SU-DHL-6 (cell line): Measurements from ENCODE around the gene CCDC194.
A peak's percentile ranks its signal among the peaks of the same experiment; 100 is the strongest.

Experiments used
- H2AFZ ChIP-seq: fragments of 200-600 bp; sonication (generic); 2 replicates; pipeline ENCODE4 v1.6.1; 2014; ENCODE audit warnings: low read depth, mild to moderate bottlenecking, moderate library complexity, mixed read lengths, antibody characterized with exemption, low read length; ENCODE audit not compliant: severe bottlenecking
- H3F3A ChIP-seq: fragments of 200-600 bp; shearing (Covaris generic); 2 replicates; pipeline ENCODE4 v1.6.0; 2016; ENCODE audit warnings: antibody characterized with exemption, mild to moderate bottlenecking; ENCODE audit not compliant: insufficient read depth
- H3K27ac ChIP-seq: fragments of 200-600 bp; sonication (generic); 2 replicates; pipeline ENCODE4 v1.5.1; 2016; ENCODE audit warnings: low read depth, mild to moderate bottlenecking, low read length, moderate library complexity, mixed read lengths
- H3K27me3 ChIP-seq: fragments of 200-600 bp; sonication (generic), shearing (Covaris generic); 2 replicates; pipeline ENCODE4 v1.6.0; 2014; ENCODE audit warnings: mild to moderate bottlenecking, low read length
- H3K36me3 ChIP-seq: fragments of 200-600 bp; sonication (generic); 2 replicates; pipeline ENCODE4 v1.6.1; 2014; ENCODE audit warnings: mild to moderate bottlenecking, low read length, mixed read lengths
- H3K4me2 ChIP-seq: fragments of 300-600, 200-600 bp; shearing (Covaris generic), sonication (generic); 2 replicates; pipeline ENCODE4 v1.6.0; 2014; ENCODE audit warnings: low read length, low read depth, mild to moderate bottlenecking; ENCODE audit not compliant: poor library complexity, severe bottlenecking
- H3K4me3 ChIP-seq: fragments of 200-600 bp; sonication (generic); 2 replicates; pipeline ENCODE4 v1.5.1; 2014; ENCODE audit warnings: antibody characterized with exemption, low read length, mild to moderate bottlenecking, mixed read lengths; ENCODE audit not compliant: insufficient read depth, poor library complexity, severe bottlenecking
- H3K79me2 ChIP-seq: fragments of 200-600 bp; sonication (generic); 2 replicates; pipeline ENCODE4 v1.6.1; 2014; ENCODE audit warnings: mild to moderate bottlenecking, low read length, moderate library complexity; ENCODE audit not compliant: insufficient read depth
- H3K9ac ChIP-seq: fragments of 200-600 bp; sonication (generic); 2 replicates; pipeline ENCODE4 v1.7.0; 2014; ENCODE audit warnings: mild to moderate bottlenecking, low read length
- H3K9me2 ChIP-seq: fragments of 200-600 bp; sonication (generic); replicated peaks from 2 replicates; pipeline ENCODE4 v1.6.1; 2014; ENCODE audit warnings: low read length; ENCODE audit not compliant: insufficient read depth
- H3K9me3 ChIP-seq: fragments of 200-600 bp; sonication (generic); 2 replicates; pipeline ENCODE4 v1.6.1; 2014; ENCODE audit warnings: low read length, mixed read lengths; ENCODE audit not compliant: insufficient read depth
- H4K20me1 ChIP-seq: fragments of 200-600 bp; sonication (generic); 2 replicates; pipeline ENCODE4 v1.6.1; 2014; ENCODE audit warnings: low read depth, mild to moderate bottlenecking, antibody characterized with exemption, low read length, moderate library complexity, mixed read lengths
- EZH2phosphoT487 ChIP-seq: fragments of 200-600 bp; sonication (generic), shearing (Covaris generic); conservative IDR thresholded peaks from 2 replicates; pipeline ENCODE4 v1.6.1; 2018; ENCODE audit warnings: mild to moderate bottlenecking, antibody characterized with exemption, low read length, moderate library complexity, mixed read lengths
- TF ChIP-seq, protein P1 (sequence below): fragments of 200-600 bp; sonication (generic); IDR thresholded peaks from one replicate; pipeline ENCODE4 v1.5.1; 2017; ENCODE audit warnings: antibody characterized with exemption, mild to moderate bottlenecking, low read length, moderate library complexity; ENCODE audit not compliant: insufficient read depth, poor library complexity, severe bottlenecking

CCDC194 gene

DNA sequence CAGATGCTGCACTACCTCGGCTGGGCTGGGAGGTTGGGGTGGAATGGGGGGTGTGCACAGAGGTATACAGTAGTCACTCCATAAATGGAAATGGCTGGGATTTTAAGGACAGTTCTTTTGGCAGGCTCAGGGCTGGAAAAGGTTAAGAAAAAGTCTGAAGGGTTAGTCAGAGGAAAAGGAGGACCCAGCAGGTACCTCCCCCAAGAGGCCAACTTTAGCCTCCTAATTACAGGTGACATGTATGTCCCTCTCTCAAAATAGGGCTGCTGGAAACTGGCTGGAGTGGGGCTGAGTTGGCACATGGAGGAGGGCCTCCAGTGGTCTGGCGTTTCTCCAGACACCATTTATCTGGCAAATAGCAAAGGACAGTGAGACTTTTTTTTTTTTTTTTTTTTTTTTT lies 994 bp downstream of the CCDC194 start:
- H3K4me2 ChIP-seq, result no peak overlapping the region
- no peaks in the 10 kb centered on the region for H3K27me3 ChIP-seq
- H3K36me3 ChIP-seq, result no peaks in the 10 kb centered on the region
- H3F3A ChIP-seq, result 0 out of 2 replicates have a peak, but pooled peaks cover 3% of the 10 kb centered on the region
- no peaks in the 10 kb centered on the region for H3K9me2 ChIP-seq
- H3K27ac ChIP-seq, result no peak overlapping the region
- H3K9me3 ChIP-seq, result no peaks in the 10 kb centered on the region
- no peaks in the 10 kb centered on the region for H3K79me2 ChIP-seq
- no peaks in the 10 kb centered on the region for H4K20me1 ChIP-seq
- no peak overlapping the region for H3K9ac ChIP-seq
- no peak overlapping the region for H3K4me3 ChIP-seq
- TF ChIP-seq EZH2phosphoT487, result no peak
- TF ChIP-seq, protein P1, sequence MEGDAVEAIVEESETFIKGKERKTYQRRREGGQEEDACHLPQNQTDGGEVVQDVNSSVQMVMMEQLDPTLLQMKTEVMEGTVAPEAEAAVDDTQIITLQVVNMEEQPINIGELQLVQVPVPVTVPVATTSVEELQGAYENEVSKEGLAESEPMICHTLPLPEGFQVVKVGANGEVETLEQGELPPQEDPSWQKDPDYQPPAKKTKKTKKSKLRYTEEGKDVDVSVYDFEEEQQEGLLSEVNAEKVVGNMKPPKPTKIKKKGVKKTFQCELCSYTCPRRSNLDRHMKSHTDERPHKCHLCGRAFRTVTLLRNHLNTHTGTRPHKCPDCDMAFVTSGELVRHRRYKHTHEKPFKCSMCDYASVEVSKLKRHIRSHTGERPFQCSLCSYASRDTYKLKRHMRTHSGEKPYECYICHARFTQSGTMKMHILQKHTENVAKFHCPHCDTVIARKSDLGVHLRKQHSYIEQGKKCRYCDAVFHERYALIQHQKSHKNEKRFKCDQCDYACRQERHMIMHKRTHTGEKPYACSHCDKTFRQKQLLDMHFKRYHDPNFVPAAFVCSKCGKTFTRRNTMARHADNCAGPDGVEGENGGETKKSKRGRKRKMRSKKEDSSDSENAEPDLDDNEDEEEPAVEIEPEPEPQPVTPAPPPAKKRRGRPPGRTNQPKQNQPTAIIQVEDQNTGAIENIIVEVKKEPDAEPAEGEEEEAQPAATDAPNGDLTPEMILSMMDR, result no peak
- H2AFZ ChIP-seq, result no peak overlapping the region

DNA sequence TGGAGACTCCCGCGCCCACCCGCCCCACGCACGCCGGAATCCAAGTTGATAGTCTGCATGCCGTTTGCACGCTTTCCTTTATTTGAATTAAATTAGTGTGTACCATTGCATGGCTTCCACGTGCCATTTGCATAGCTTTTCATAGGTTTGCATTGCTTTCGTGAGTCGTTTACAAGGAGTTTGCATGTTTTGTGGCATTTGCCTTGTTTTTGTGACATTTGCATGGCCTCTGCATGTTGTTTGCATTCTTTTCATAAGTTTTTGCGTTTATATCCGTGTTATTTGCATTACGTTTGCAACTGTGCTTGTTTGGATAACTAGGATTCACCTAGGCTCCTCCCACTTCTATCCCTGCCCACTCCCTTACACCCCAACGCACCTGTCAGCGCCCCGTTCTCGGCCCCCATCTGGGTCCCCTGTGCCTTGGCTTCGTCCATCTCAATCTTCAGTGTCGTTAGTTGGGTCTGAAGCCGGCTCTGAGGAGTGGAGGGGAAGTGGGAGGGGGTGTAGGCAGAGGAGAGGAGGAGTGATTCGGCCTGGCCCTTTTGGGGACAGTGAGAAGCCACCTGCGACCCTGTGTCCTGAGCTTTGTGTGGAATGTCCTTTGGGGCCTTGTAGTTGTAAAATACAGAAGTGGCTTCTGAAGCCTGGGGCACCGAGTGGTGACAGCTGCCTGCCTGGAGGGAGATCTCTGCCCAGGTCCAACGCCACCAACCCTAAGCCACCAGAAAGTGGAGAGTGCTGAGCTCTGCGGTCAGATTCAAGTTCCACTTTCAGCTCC lies 2.4 kb downstream of the CCDC194 start:
- H4K20me1 ChIP-seq, result no peaks in the 10 kb centered on the region
- H3K4me2 ChIP-seq, result peak overlapping the region; percentile 67
- H3K9ac ChIP-seq, result peak overlapping the region; percentile 15; the same call in 1 of the 2 replicates
- no peaks in the 10 kb centered on the region for H3K36me3 ChIP-seq
- no peaks in the 10 kb centered on the region for H3K79me2 ChIP-seq
- H3K4me3 ChIP-seq, result peak overlapping the region; percentile 30
- H3K27me3 ChIP-seq, result no peaks in the 10 kb centered on the region
- TF ChIP-seq, protein P1, result no peak
- TF ChIP-seq EZH2phosphoT487, result no peak
- no peaks in the 10 kb centered on the region for H3K9me2 ChIP-seq
- H2AFZ ChIP-seq, result peak overlapping the region; percentile 44
- H3F3A ChIP-seq, result 0 out of 2 replicates have a peak, but pooled peaks cover 3% of the 10 kb centered on the region
- no peaks in the 10 kb centered on the region for H3K9me3 ChIP-seq
- H3K27ac ChIP-seq, result no peak overlapping the region

GRCh38 chr19:17390665-17391370 lies 3.2 kb downstream of the CCDC194 start:
- no peaks in the 10 kb centered on the region for H3K27me3 ChIP-seq
- no peaks in the 10 kb centered on the region for H3K79me2 ChIP-seq
- H3K9me2 ChIP-seq, result no peaks in the 10 kb centered on the region
- peak overlapping the region; percentile 67 for H3K4me2 ChIP-seq
- no peaks in the 10 kb centered on the region for H3K36me3 ChIP-seq
- TF ChIP-seq, protein P1, result peak; percentile 46
- TF ChIP-seq EZH2phosphoT487, result no peak
- H3F3A ChIP-seq, result 0 out of 2 replicates have a peak, but pooled peaks cover 3% of the 10 kb centered on the region
- H4K20me1 ChIP-seq, result no peaks in the 10 kb centered on the region
- peak overlapping the region; percentile 49 for H3K9ac ChIP-seq
- peak overlapping the region; percentile 50 for H3K4me3 ChIP-seq
- no peaks in the 10 kb centered on the region for H3K9me3 ChIP-seq
- H2AFZ ChIP-seq, result peak overlapping the region; percentile 44
- H3K27ac ChIP-seq, result no peak overlapping the region
